Tibial artery (tissue), 4 donors: ENCODE data around the gene SPATA17.
A peak's percentile ranks its signal among the peaks of the same experiment; 100 is the strongest.

ENCODE experiments used
- DNase-seq, 2 donors: peaks; one replicate each; pipeline ENCODE4 v3.0.0-alpha.2; 2019
- H3K27ac ChIP-seq, 2 donors: fragments of 200-600 bp; sonication (generic) in 1 of 2; 1 replicate in 1 of 2; 2 replicates in 1 of 2; pipeline ENCODE4 v1.5.1; 2018 to 2019; ENCODE audit warnings: mild to moderate bottlenecking in 1 of 2
- H3K27me3 ChIP-seq, 2 donors: fragments of 200-600 bp; sonication (generic) in 1 of 2; one replicate each; pipeline versions ENCODE4 v1.5.1 to v1.6.0; 2016 to 2019
- H3K36me3 ChIP-seq, 3 donors: fragments of 200-600 bp; sonication (generic) in 2 of 3; one replicate each; pipeline ENCODE4 v1.5.1; 2016 to 2019; ENCODE audit warnings: mild to moderate bottlenecking in 2 of 3
- H3K4me1 ChIP-seq, 4 donors: fragments of 200-600 bp; sonication (generic) in 2 of 4; 1 replicate in 3 of 4; 2 replicates in 1 of 4; pipeline ENCODE4 v1.5.1; 2016 to 2019
- H3K4me3 ChIP-seq, 2 donors: fragments of 200-600 bp; sonication (generic) in 1 of 2; 1 replicate in 1 of 2; 2 replicates in 1 of 2; pipeline ENCODE4 v1.5.1; 2018 to 2019; ENCODE audit warnings: mild to moderate bottlenecking in 2 of 2
- H3K9me3 ChIP-seq, 3 donors: fragments of 200-600 bp; sonication (generic) in 1 of 3; one replicate each; pipeline ENCODE4 v1.5.1; 2016 to 2019
- CTCF ChIP-seq, 2 experiments: fragments of 200-600 bp in 1 of 2; fragments of 450-650 bp in 1 of 2; IDR thresholded peaks; one replicate each; pipeline ENCODE4 v1.5.1; 2017 to 2019; ENCODE audit warnings: antibody characterized with exemption in 2 of 2, mild to moderate bottlenecking in 1 of 2, moderate library complexity in 1 of 2
- intact Hi-C: fragments of 100-400 bp; cut with DNase I; formaldehyde crosslinking; loops from one replicate; pipeline ENCODE4 v1.15.0; 2023; ENCODE audit warnings: low total_unique reads

The SPATA17 gene

GRCh38 chr1:217718873-217719272, 87.7 kb downstream of the SPATA17 start:
- no peaks in the 10 kb centered on the region for H3K9me3 ChIP-seq
- DNase-seq: no peak
- no peak overlapping the region for H3K4me3 ChIP-seq
- no peaks in the 10 kb centered on the region for H3K36me3 ChIP-seq
- H3K27me3 ChIP-seq: no peaks in the 10 kb centered on the region
- no peak for TF ChIP-seq CTCF (IDR thresholded peaks at IDR 0.05)
- intact Hi-C loops: no loop called here
- no peak overlapping the region for H3K27ac ChIP-seq
- no peaks in the 10 kb centered on the region for H3K4me1 ChIP-seq

GRCh38 chr1:217721692-217722091, 90.5 kb downstream of the SPATA17 start:
- no peak for DNase-seq

GRCh38 chr1:217734973-217735372, 103.8 kb downstream of the SPATA17 start:
- H3K4me3 ChIP-seq: no peak overlapping the region
- no peaks in the 10 kb centered on the region for H3K36me3 ChIP-seq
- TF ChIP-seq CTCF (IDR thresholded peaks at IDR 0.05): no peak
- DNase-seq: no peak
- intact Hi-C loops: no loop called here
- H3K4me1 ChIP-seq: no peaks in the 10 kb centered on the region
- H3K9me3 ChIP-seq: no peaks in the 10 kb centered on the region
- no peaks in the 10 kb centered on the region for H3K27me3 ChIP-seq
- no peak overlapping the region for H3K27ac ChIP-seq

More at GRCh38 chr1:217721692-217722091, 90.5 kb downstream of the SPATA17 start:
- Histone ChIP-seq H3K9me3 (no peaks in the 10 kb centered on the region), H3K36me3 (no peaks in the 10 kb centered on the region), H3K4me1 (no peaks in the 10 kb centered on the region), H3K27me3 (no peaks in the 10 kb centered on the region), H3K4me3 (no peak overlapping the region), H3K27ac (no peak overlapping the region)
- intact Hi-C loops: no loop called here
- TF ChIP-seq CTCF (IDR thresholded peaks at IDR 0.05): no peak

GRCh38 chr1:217747156-217747769, 116.1 kb downstream of the SPATA17 start:
- H3K36me3 ChIP-seq: no peaks in the 10 kb centered on the region

GRCh38 chr1:217769768-217770167, 138.6 kb downstream of the SPATA17 start:
- intact Hi-C loops: no loop called here
- H3K4me3 ChIP-seq: no peak overlapping the region
- H3K9me3 ChIP-seq: no peaks in the 10 kb centered on the region
- H3K36me3 ChIP-seq: no peaks in the 10 kb centered on the region
- no peak for TF ChIP-seq CTCF (IDR thresholded peaks at IDR 0.05)
- no peak overlapping the region for H3K27ac ChIP-seq
- no peaks in the 10 kb centered on the region for H3K27me3 ChIP-seq
- H3K4me1 ChIP-seq: no peaks in the 10 kb centered on the region
- no peak for DNase-seq

More at GRCh38 chr1:217747156-217747769, 116.1 kb downstream of the SPATA17 start:
- Histone ChIP-seq H3K27ac (no peak overlapping the region), H3K4me1 (no peaks in the 10 kb centered on the region), H3K27me3 (no peaks in the 10 kb centered on the region), H3K4me3 (no peak overlapping the region), H3K9me3 (no peaks in the 10 kb centered on the region)
- intact Hi-C loops: no loop called here
- no peak for DNase-seq
- peak; percentile 37 to 38 for TF ChIP-seq CTCF (IDR thresholded peaks at IDR 0.05)

GRCh38 chr1:217770918-217771317, 139.8 kb downstream of the SPATA17 start:
- no peak for DNase-seq
- H3K4me3 ChIP-seq: no peak overlapping the region
- intact Hi-C loops: no loop called here
- H3K9me3 ChIP-seq: no peaks in the 10 kb centered on the region
- no peaks in the 10 kb centered on the region for H3K36me3 ChIP-seq
- no peaks in the 10 kb centered on the region for H3K4me1 ChIP-seq
- H3K27me3 ChIP-seq: no peaks in the 10 kb centered on the region
- no peak overlapping the region for H3K27ac ChIP-seq
- TF ChIP-seq CTCF (IDR thresholded peaks at IDR 0.05): no peak
